GM20000 (cell line): ENCODE results near the gene CPPED1.

Experiments
- DNase-seq: peaks from one replicate; pipeline ENCODE4 v3.0.0; 2012; ENCODE audit warnings: low spot score
- CTCF ChIP-seq: IDR thresholded peaks from 2 replicates; pipeline ENCODE4 v1.5.1; 2012; ENCODE audit warnings: mild to moderate bottlenecking, control low read depth; ENCODE audit errors: extremely low read depth, missing control alignments

CPPED1 gene

GRCh38 chr16:12675852-12676251, 127.8 kb downstream of the CPPED1 start:
- DNase-seq: no peak
- TF ChIP-seq CTCF: no peak

GRCh38 chr16:12675046-12675445, 128.6 kb downstream of the CPPED1 start:
- DNase-seq: no peak
- TF ChIP-seq CTCF: no peak

- no peak for TF ChIP-seq CTCF
- no peak for DNase-seq
These were observed 129.2 kb downstream of the CPPED1 start for GRCh38 chr16:12674524-12674923.

GRCh38 chr16:12674071-12674470, 129.6 kb downstream of the CPPED1 start:
- no peak for TF ChIP-seq CTCF
- no peak for DNase-seq

GRCh38 chr16:12673466-12673865, 130.2 kb downstream of the CPPED1 start:
- no peak for DNase-seq
- no peak for TF ChIP-seq CTCF

GRCh38 chr16:12672986-12673385, 130.7 kb downstream of the CPPED1 start:
- DNase-seq: no peak
- TF ChIP-seq CTCF: no peak

- DNase-seq: no peak
These were observed 133.8 kb downstream of the CPPED1 start for GRCh38 chr16:12669908-12670307.

More at GRCh38 chr16:12669908-12670307, 133.8 kb downstream of the CPPED1 start:
- TF ChIP-seq CTCF: no peak
